Body of pancreas (tissue), 4 donors: ENCODE results near the gene MED10. TPM values are rescaled to one million over a fixed set of nuclear protein-coding genes. Genes with fewer than 3 reads are reported as not detected.

Experiments used
- ATAC-seq: fragments of 150-250 bp; one replicate; pipeline ENCODE4 v1.9.1; 2016
- DNase-seq, 4 donors: peaks; one replicate each; pipeline ENCODE4 v3.0.0-alpha.2; 2019
- H3K27ac ChIP-seq, 4 donors: fragments of 200-600 bp; sonication (generic); 1 replicate in 3 of 4; 2 replicates in 1 of 4; pipeline versions ENCODE4 v1.5.1 to v1.6.1; 2016 to 2019; ENCODE audit warnings: mild to moderate bottlenecking in 1 of 4, mixed read lengths in 1 of 4, moderate library complexity in 1 of 4
- H3K27me3 ChIP-seq, 2 donors: fragments of 200-600 bp; sonication (generic); one replicate each; pipeline ENCODE4 v1.6.0; 2016; ENCODE audit warnings: mild to moderate bottlenecking in 1 of 2
- H3K36me3 ChIP-seq, 2 donors: fragments of 200-600 bp; sonication (generic); replicated peaks in 1 of 2; 2 replicates each; pipeline ENCODE4 v1.5.1; 2016; ENCODE audit warnings: low read depth in 2 of 2; ENCODE audit not compliant: insufficient read depth in 1 of 2
- H3K4me1 ChIP-seq: fragments of 200-600 bp; sonication (generic); one replicate; pipeline ENCODE4 v1.6.0; 2016
- H3K4me3 ChIP-seq, 2 donors: fragments of 200-600 bp; sonication (generic); 1 replicate in 1 of 2; 2 replicates in 1 of 2; pipeline ENCODE4 v1.5.1; 2016 to 2019
- H3K9me3 ChIP-seq, 3 donors: fragments of 200-600 bp; sonication (generic); 1 replicate in 2 of 3; 2 replicates in 1 of 3; pipeline ENCODE4 v1.5.1; 2016
- CTCF ChIP-seq, 7 experiments: fragments of 450-650 bp in 4 of 7; fragments of 200-600 bp in 3 of 7; sonication (generic) in 3 of 7; IDR thresholded peaks; one replicate each; pipeline ENCODE4 v1.5.1; 2016 to 2019; ENCODE audit warnings: antibody characterized with exemption in 7 of 7
- POLR2A ChIP-seq, 3 donors: fragments of 450-650 bp; IDR thresholded peaks; one replicate each; pipeline ENCODE4 v1.6.1; 2016; ENCODE audit warnings: antibody characterized with exemption in 3 of 3, mild to moderate bottlenecking in 2 of 3
- WGBS, 2 donors: methylation state at CpG; one replicate each; pipeline ENCODE4 v1.1.5; 2017; 5-methylcytosine and 5-hydroxymethylcytosine counted together
- intact Hi-C: fragments of 100-400 bp; cut with DNase I; formaldehyde crosslinking; loops from one replicate; pipeline ENCODE4 v1.15.1; 2023
- total RNA-seq, 2 donors: library from RNA; depleted of rRNA; stranded (reverse); fragments of >200 nt; gene quantifications; one replicate each; pipeline ENCODE4 v1.1.0, GENCODE V29; 2016

MED10 gene
- total RNA-seq, 2 donors from 2014 or later = 9.6 to 15.5 TPM

- intact Hi-C loops = no loop called here
- 93 to 95% methylated on average over 8 to 9 of the region's 15 CpGs for WGBS, 2 donors
- Histone ChIP-seq H3K4me3 (no peak overlapping the region), H3K4me1 (no peaks in the 10 kb centered on the region), H3K27me3 (no peaks in the 10 kb centered on the region), H3K27ac (no peak overlapping the region), H3K9me3 (no peaks in the 10 kb centered on the region), H3K36me3 (no peaks in the 10 kb centered on the region)
- ATAC-seq = no peak
- DNase-seq = no peak
- TF ChIP-seq POLR2A (IDR thresholded peaks at IDR 0.05) (no peak), CTCF (IDR thresholded peaks at IDR 0.05) (no peak)
These were observed 29.8 kb downstream of the MED10 start for GRCh38 chr5:6348476-6349000.

- no peak for DNase-seq
- 88 to 93% methylated on average over 19 of the region's 19 CpGs for WGBS, 2 donors
- no peak overlapping the region for H3K27ac ChIP-seq
- H3K36me3 ChIP-seq = no peaks in the 10 kb centered on the region
- intact Hi-C loops = no loop called here
- H3K9me3 ChIP-seq = no peaks in the 10 kb centered on the region
- H3K4me3 ChIP-seq = no peak overlapping the region
- no peaks in the 10 kb centered on the region for H3K27me3 ChIP-seq
- no peaks in the 10 kb centered on the region for H3K4me1 ChIP-seq
- TF ChIP-seq CTCF (IDR thresholded peaks at IDR 0.05) (no peak), POLR2A (IDR thresholded peaks at IDR 0.05) (no peak)
- no peak for ATAC-seq
These were observed 30.7 kb downstream of the MED10 start for GRCh38 chr5:6347673-6348072.

- no peaks in the 10 kb centered on the region for H3K4me1 ChIP-seq
- no peak overlapping the region for H3K4me3 ChIP-seq
- H3K36me3 ChIP-seq = no peaks in the 10 kb centered on the region
- TF ChIP-seq CTCF (IDR thresholded peaks at IDR 0.05) (no peak), POLR2A (IDR thresholded peaks at IDR 0.05) (no peak)
- H3K9me3 ChIP-seq = no peaks in the 10 kb centered on the region
- 85 to 98% methylated on average over 4 of the region's 4 CpGs for WGBS, 2 donors
- ATAC-seq (no peak), DNase-seq (no peak)
- intact Hi-C loops = no loop called here
- H3K27ac ChIP-seq = no peak overlapping the region
- no peaks in the 10 kb centered on the region for H3K27me3 ChIP-seq
These were observed 31.2 kb downstream of the MED10 start for GRCh38 chr5:6347165-6347564.

GRCh38 chr5:6344593-6344989 lies 33.8 kb downstream of the MED10 start:
- Histone ChIP-seq H3K36me3 (no peaks in the 10 kb centered on the region), H3K4me1 (no peaks in the 10 kb centered on the region), H3K27ac (no peak overlapping the region), H3K9me3 (no peaks in the 10 kb centered on the region), H3K4me3 (no peak overlapping the region), H3K27me3 (no peaks in the 10 kb centered on the region)
- intact Hi-C loops = no loop called here
- DNase-seq (no peak), ATAC-seq (no peak)
- 64 to 70% methylated on average over 5 of the region's 5 CpGs for WGBS, 2 donors
- TF ChIP-seq CTCF (IDR thresholded peaks at IDR 0.05) (no peak), POLR2A (IDR thresholded peaks at IDR 0.05) (no peak)

GRCh38 chr5:6343951-6344592 lies 34.3 kb downstream of the MED10 start:
- H3K36me3 ChIP-seq = no peaks in the 10 kb centered on the region
- intact Hi-C loops = no loop called here
- no peak overlapping the region for H3K27ac ChIP-seq
- no peak for TF ChIP-seq POLR2A (IDR thresholded peaks at IDR 0.05)
- no peak for TF ChIP-seq CTCF (IDR thresholded peaks at IDR 0.05)
- WGBS, 2 donors = 71 to 80% methylated on average over 11 of the region's 11 CpGs
- no peaks in the 10 kb centered on the region for H3K9me3 ChIP-seq
- no peak overlapping the region for H3K4me3 ChIP-seq
- H3K4me1 ChIP-seq = no peaks in the 10 kb centered on the region
- DNase-seq (no peak), ATAC-seq (no peak)
- H3K27me3 ChIP-seq = no peaks in the 10 kb centered on the region
